ENCODE measurements around the gene ITIH4. TPM values are rescaled to one million over a fixed set of nuclear protein-coding genes. Genes with fewer than 3 reads are reported as not detected.
A peak's percentile ranks its signal among the peaks of the same experiment; 100 is the strongest.

Gene ITIH4
- total RNA-seq, 1 donor from 2014 or later: 1.1 TPM

DNA sequence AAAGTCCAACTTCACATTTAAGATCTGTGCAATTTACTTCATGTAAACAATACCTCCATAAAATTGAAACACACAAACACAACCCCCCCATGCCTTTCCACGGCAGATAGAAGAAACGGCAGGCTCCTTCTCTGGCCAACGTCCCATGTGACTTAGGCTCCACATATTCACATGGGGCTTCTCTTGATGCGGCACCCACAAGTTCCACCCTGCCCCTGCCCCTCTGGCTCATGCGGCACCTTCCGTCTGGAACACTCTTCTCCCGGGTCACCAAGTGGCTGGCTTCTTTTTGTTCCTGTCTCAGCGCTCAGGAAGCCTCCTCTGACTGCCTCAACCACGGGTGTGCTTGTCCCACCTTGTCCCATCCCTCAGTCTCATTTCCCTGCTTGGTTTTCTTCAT, 41.3 kb upstream of the ITIH4 start:
- peaks cover 4% of the 10 kb centered on the region for H3K79me2 ChIP-seq (ENCODE audit: low read depth)
- no peaks in the 10 kb centered on the region for H3K9me3 ChIP-seq (ENCODE audit: low read depth)
- no peak overlapping the region for H3K9ac ChIP-seq
- Mint-ChIP-seq H3K36me3 (no peaks in the 10 kb centered on the region), H3K4me3 (no peak overlapping the region), H3K27me3 (ENCODE audit: insufficient read depth, low read depth) (peaks cover 4% of the 10 kb centered on the region), H3K9me3 (no peaks in the 10 kb centered on the region), H3K4me1 (peaks cover 5% of the 10 kb centered on the region), H3K27ac (peak overlapping the region; percentile 25)
- H3K4me1 ChIP-seq: peaks cover 6% of the 10 kb centered on the region
- H3K27me3 ChIP-seq: no peaks in the 10 kb centered on the region
- H2AFZ ChIP-seq (replicated peaks): no peak overlapping the region
- no peaks in the 10 kb centered on the region for H3F3A ChIP-seq (ENCODE audit: low read depth)
- H4K20me1 ChIP-seq (ENCODE audit: low read depth): peaks cover 3% of the 10 kb centered on the region
- no peaks in the 10 kb centered on the region for H3K36me3 ChIP-seq
- no peak overlapping the region for H3K4me2 ChIP-seq
- TF ChIP-seq EZH2 (IDR thresholded peaks at IDR 0.05) (no peak), EZH2phosphoT487 (IDR thresholded peaks at IDR 0.05) (no peak)
- TF ChIP-seq, protein P1, sequence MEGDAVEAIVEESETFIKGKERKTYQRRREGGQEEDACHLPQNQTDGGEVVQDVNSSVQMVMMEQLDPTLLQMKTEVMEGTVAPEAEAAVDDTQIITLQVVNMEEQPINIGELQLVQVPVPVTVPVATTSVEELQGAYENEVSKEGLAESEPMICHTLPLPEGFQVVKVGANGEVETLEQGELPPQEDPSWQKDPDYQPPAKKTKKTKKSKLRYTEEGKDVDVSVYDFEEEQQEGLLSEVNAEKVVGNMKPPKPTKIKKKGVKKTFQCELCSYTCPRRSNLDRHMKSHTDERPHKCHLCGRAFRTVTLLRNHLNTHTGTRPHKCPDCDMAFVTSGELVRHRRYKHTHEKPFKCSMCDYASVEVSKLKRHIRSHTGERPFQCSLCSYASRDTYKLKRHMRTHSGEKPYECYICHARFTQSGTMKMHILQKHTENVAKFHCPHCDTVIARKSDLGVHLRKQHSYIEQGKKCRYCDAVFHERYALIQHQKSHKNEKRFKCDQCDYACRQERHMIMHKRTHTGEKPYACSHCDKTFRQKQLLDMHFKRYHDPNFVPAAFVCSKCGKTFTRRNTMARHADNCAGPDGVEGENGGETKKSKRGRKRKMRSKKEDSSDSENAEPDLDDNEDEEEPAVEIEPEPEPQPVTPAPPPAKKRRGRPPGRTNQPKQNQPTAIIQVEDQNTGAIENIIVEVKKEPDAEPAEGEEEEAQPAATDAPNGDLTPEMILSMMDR (IDR thresholded peaks at IDR 0.05): no peak
- H3K27ac ChIP-seq: no peak overlapping the region
- no peak for DNase-seq (ENCODE audit: low spot score)
- H3K4me3 ChIP-seq: no peak overlapping the region

DNA sequence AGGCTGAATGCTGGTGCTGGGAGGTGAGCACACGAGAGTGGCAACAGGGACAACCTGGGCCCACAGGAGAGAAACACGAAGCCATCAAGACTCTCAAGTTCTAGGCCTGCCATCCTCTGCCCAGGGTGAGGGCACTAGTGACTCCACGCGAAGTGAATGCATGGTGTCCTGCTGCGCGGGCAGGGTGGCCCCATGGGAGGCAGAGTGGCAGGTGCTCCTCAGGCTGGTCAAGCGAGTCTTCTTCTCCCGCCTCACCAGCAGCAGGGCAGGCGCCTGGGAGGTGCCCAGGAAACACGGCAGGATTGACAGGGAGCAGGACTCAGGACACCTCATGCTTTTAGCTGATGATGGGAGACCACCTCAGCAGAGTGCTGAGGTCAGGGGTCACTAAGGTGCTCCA, 40.0 kb upstream of the ITIH4 start:
- no peaks in the 10 kb centered on the region for H3F3A ChIP-seq (ENCODE audit: low read depth)
- H3K79me2 ChIP-seq (ENCODE audit: low read depth): peaks cover 4% of the 10 kb centered on the region
- H3K36me3 Mint-ChIP-seq: peaks cover 2% of the 10 kb centered on the region
- H3K9me3 ChIP-seq (ENCODE audit: low read depth): no peaks in the 10 kb centered on the region
- no peaks in the 10 kb centered on the region for H4K20me1 ChIP-seq (ENCODE audit: low read depth)
- peaks cover 4% of the 10 kb centered on the region for H3K27me3 Mint-ChIP-seq (ENCODE audit: insufficient read depth, low read depth)
- H3K9ac ChIP-seq: no peak overlapping the region
- no peak overlapping the region for H3K27ac ChIP-seq
- H3K4me3 Mint-ChIP-seq: no peak overlapping the region
- no peaks in the 10 kb centered on the region for H3K36me3 ChIP-seq
- peaks cover 6% of the 10 kb centered on the region for H3K4me1 ChIP-seq
- DNase-seq (ENCODE audit: low spot score): no peak
- H3K4me1 Mint-ChIP-seq: peaks cover 4% of the 10 kb centered on the region
- TF ChIP-seq EZH2 (IDR thresholded peaks at IDR 0.05) (no peak), EZH2phosphoT487 (IDR thresholded peaks at IDR 0.05) (no peak)
- TF ChIP-seq, protein P1 (IDR thresholded peaks at IDR 0.05): no peak
- H3K4me2 ChIP-seq: no peak overlapping the region
- H3K9me3 Mint-ChIP-seq: peaks cover 5% of the 10 kb centered on the region
- H3K4me3 ChIP-seq: no peak overlapping the region
- H3K27me3 ChIP-seq: no peaks in the 10 kb centered on the region
- no peak overlapping the region for H2AFZ ChIP-seq (replicated peaks)
- no peak overlapping the region for H3K27ac Mint-ChIP-seq

DNA sequence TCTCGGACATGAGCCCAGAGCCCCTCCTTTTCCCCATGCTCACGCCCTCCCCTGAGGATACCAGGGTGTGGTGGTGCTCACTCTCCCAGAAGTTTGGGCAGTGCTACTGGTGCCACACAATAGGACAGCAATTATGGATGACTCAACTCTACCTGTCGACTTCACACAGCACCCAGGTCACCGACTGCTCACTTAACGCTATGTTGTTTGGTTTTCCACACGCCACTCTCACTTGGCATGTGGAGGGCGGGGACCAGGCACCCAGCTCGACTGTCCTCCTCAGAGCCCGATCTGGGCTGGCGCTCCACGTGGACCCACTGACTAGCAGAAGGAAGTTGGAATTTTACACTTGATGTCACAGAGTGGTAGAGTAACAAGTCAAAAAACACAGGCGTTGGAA, 36.0 kb upstream of the ITIH4 start:
- Histone ChIP-seq H3K4me2 (no peak overlapping the region), H4K20me1 (ENCODE audit: low read depth) (no peaks in the 10 kb centered on the region), H3K36me3 (no peaks in the 10 kb centered on the region), H3K4me3 (no peak overlapping the region), H3K27me3 (no peaks in the 10 kb centered on the region), H3K79me2 (ENCODE audit: low read depth) (no peaks in the 10 kb centered on the region), H3F3A (ENCODE audit: low read depth) (no peaks in the 10 kb centered on the region), H3K9me3 (ENCODE audit: low read depth) (no peaks in the 10 kb centered on the region), H3K27ac (no peak overlapping the region), H2AFZ (replicated peaks) (no peak overlapping the region), H3K4me1 (no peaks in the 10 kb centered on the region), H3K9ac (no peak overlapping the region)
- Mint-ChIP-seq H3K27ac (no peak overlapping the region), H3K27me3 (ENCODE audit: insufficient read depth, low read depth) (peaks cover 2% of the 10 kb centered on the region), H3K4me1 (no peaks in the 10 kb centered on the region), H3K4me3 (no peak overlapping the region), H3K9me3 (peaks cover 14% of the 10 kb centered on the region), H3K36me3 (peaks cover 15% of the 10 kb centered on the region)
- TF ChIP-seq, protein P1 (IDR thresholded peaks at IDR 0.05): no peak
- TF ChIP-seq EZH2phosphoT487 (IDR thresholded peaks at IDR 0.05) (no peak), EZH2 (IDR thresholded peaks at IDR 0.05) (no peak)
- DNase-seq (ENCODE audit: low spot score): no peak
